ENCODE measurements around the gene DECR2.
A peak's percentile ranks its signal among the peaks of the same experiment; 100 is the strongest.
"Not testable (repeated sequence)": the region's sequence is repeated elsewhere in the genome, so short reads cannot be mapped to it uniquely, and the experiment has no call there.

Gene DECR2

GRCh38 chr16:401468-402348, at the start of gene DECR2:
Gene DECR2, plus strand, starts transcription at chr16:401885. Its CDS starts 79 bp downstream, at chr16:401964.
- peak; percentile 97 for DNase-seq (ENCODE audit: low read depth)

GRCh38 chr16:352547-353403, 48.9 kb upstream of the DECR2 start, which contains the start of gene AXIN1:
Gene AXIN1, minus strand, starts transcription at chr16:352723. Its CDS starts 5,698 bp downstream, at chr16:347025.
- DNase-seq (ENCODE audit: low read depth) = peak; percentile 100

- DNase-seq (ENCODE audit: low read depth) = no peak
Measured at GRCh38 chr16:353404-354290, 48.0 kb upstream of the DECR2 start.

- DNase-seq (ENCODE audit: low read depth) = no peak
Measured at GRCh38 chr16:354291-354881, 47.3 kb upstream of the DECR2 start.

DNA sequence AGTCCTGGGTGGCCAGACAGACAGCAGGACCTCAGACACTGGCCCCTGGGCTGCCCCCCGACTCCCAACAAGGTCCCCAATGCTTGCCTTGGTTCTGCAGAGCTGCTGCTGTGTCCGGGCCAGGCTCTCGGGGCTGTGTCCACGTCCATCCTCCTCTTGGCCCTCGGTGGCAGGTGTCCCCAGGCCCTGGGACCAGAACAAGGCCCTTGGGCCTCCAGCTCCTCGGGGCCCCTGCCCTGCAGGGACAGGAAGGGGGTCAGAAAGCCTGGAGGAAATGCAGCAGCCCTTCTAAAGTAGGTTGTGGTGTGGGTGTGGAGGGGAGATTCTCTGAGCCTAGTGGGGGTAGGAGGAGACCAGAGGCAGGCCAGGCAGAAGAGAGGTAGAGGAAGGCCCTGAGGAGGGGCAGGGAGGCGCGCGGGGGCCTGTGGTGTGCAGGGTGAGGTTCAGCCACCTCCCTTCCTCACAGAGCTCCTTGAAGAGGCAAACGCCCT, 46.7 kb upstream of the DECR2 start:
- DNase-seq (ENCODE audit: low read depth) = no peak

DNA sequence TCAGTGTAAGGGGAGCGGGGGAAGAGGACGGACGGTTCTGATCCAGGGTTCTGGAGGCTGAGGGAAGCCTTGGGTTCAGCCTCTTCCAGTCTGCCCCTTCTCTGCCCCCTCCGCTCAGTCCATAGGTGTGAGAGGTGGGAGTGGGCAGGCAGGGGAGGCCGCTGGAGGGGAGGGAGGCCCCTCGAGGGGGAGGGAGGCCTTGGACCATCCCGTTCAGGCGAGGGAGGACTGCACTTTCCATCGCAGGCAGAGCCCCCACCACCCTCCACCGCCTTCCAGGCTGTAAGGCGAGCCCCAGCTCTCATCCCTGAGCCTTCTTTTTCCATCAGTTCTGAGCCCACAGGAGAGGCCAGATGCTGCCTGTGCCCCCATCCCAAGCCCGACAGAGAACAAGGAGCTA, 44.9 kb upstream of the DECR2 start:
- DNase-seq (ENCODE audit: low read depth) = no peak

DNA sequence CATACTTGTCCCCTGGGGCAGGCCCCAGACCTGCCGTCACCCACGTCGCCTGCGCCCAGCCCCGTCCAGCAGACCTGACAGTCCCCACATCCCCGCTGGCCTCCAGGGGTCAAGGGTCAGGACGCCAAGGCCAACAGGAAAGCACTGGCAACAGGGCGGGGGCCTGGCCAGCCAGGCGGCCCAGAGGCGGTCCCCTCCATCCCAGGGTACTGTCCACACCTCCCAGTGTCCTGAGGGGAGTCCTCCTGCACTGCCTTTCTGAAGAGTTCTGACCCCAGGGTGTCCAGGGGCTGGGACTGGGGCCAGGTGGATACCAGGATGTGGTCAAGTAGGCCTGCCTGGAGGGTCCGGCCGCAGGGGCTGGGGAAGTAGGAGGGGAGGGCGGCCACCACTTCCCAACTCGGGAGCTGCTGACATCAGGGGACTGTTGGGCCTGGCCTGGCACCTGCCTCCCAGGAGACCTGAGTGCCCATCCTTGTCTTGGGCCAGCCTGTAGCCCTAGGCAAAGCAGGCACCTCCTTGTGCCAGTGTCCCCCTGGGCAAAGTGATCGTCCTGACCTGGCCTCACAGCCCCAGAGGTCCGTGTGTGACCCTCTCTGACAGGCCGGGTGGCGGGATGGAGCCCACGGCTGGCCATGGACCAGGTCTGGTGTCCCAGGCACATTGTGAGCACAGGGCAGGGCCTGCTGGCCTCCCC, 42.5 kb upstream of the DECR2 start:
- no peak for DNase-seq (ENCODE audit: low read depth)

GRCh38 chr16:359871-360697, 41.6 kb upstream of the DECR2 start:
- DNase-seq (ENCODE audit: low read depth) = no peak

DNA sequence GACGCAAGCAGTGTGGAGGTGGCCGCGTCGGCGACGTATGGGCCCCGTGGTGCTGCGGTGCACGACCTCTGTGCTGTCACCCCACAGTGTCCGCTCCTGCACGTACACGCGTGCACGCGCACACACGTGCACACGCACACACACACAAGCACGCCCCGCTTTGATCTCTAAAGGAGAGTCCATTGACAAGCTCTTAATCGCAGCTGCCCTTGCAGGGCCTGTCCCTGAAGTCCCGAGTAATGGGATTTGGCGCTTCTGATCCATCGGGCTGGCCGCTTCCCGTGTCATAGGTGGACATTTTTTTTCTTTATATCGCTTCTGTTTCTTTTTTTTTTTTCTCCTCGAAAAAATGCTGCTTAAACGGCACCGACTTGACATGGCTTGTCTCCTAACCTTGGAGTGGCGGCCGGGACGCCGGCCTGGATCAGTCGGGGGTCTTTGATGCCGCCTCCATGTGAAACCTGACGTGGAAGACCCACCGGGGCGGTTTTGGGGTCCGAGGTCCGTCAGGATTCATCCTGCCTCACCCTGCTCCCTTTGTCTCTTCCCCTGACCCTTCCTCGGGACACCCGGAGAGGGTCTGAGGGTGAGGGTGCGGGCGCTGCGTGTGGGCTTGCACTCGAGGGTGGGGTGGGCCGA, 40.9 kb upstream of the DECR2 start:
- no peak for DNase-seq (ENCODE audit: low read depth)

DNA sequence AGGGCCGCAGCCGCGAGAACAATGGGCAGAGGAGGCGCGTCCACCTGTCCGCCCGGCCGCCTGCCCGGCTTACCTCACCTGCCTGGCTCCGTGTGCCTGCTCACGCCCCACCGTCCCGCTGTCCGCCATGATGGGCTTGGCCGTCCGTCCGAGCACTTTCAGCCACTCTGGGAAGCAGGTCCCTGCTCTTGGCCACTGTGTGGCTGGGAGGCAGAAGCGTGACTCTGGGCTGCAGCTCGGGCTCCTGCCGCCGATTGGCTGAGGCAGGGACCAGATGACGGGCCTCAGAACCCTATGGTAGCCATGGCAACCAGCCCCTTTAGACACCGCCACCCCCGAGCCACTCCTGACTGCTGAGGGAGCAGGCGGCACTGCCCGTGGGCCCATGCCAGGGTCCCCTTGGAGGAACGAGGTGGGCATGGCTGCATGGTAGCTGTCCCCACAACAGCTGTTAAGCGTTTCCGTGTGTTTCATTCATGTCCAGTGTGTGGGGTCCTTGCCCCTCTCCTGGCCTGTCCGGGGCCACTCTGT, 40.3 kb upstream of the DECR2 start:
- DNase-seq (ENCODE audit: low read depth) = no peak

GRCh38 chr16:361872-362701, 39.6 kb upstream of the DECR2 start:
- DNase-seq (ENCODE audit: low read depth) = peak; percentile 58

DNA sequence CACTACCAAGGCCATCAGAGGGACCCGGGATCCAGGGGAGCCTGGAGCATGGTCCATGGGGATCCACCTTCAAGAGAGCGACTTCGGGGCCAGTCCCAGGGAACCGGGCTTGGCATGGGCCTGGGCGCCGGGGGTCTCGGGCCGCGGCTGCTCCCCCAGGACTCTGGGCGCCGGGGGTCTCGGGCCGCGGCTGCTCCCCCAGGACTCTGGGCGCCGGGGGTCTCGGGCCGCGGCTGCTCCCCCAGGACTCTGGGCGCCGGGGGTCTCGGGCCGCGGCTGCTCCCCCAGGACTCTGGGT, 39.0 kb upstream of the DECR2 start:
- DNase-seq (ENCODE audit: low read depth) = not testable (repeated sequence)

DNA sequence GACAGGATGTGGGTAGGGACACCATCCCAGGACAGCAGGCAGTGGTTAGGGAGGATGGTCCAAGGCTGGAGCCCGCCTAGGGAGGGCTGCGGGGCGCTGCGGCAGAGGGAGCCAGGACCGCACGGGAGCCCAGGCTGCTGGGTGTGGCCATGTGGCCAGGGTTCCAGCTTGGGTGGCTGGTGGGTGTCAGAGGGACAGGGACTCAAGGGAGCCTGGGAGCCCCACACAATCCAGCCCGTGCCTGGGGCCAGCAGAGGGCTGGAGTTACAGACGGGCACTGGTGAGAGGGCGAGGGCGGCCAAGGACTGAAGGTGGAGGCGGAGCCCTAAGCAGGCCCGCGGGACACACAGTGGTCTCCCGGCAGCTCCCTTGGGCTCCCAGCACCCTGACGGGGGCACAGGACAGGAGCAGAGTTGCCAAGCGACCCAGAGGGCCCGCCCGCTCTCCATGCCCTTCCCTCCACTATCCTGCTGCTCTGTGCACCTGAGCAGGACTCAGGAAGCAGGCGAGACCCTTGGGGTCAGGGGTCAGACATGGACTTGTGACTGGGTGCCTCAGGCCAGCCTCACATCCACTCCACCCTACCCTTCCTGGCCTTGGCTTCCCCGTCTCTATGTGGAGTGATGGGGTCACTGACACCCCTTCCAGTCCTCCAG, 38.4 kb upstream of the DECR2 start:
- DNase-seq (ENCODE audit: low read depth) = no peak

- DNase-seq (ENCODE audit: low read depth) = no peak
Measured at GRCh38 chr16:363766-364490, 37.8 kb upstream of the DECR2 start.

DNA sequence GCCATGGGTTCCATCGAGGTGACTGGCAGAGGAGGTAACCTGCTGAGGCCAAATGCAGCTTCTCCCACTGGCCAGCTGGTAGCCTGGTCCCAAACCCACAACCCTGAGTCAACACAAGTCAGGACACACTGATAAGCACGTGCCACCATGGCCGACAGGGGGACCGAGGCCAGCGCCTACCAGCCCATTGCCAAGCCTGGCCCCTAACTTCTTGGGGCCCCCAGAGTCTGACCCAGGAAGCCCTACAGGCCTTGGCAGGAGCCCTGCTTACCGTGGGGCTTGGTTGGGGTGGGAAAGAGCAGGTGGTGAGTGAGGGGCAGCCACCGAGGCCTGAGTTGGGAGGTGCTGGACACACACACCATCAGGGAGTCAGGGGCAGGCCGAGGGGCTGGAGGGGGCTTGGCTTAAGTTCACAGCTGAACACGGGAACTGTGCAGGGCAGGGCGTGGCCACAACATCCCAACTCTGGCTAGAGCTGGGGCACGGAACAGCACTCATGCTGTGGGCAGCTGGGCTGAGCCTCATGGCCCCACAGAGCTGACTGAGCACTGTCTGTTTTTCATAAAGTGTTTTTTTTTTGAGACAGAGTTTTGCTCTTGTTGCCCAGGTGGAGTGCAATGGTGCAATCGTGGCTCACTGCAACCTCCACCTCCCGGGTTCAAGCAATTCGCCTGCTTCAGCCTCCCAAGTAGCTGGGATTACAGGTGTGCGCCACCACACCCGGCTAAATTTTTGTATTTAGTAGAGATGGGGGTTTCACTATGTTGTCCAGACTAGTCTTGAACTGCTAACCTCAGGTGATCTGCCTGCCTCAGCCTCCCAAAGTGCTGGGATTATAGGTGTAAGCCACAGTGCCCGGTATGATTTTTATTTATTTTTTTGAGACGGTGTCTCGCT, 36.8 kb upstream of the DECR2 start:
- no peak for DNase-seq (ENCODE audit: low read depth)

GRCh38 chr16:366476-366875, 35.2 kb upstream of the DECR2 start:
- no peak for DNase-seq (ENCODE audit: low read depth)

Data from activated T-helper 1 cell treated with Interleukin-2 at 50 U/mL for 16 hours (primary cell).